ENCODE results near the gene TEX13D. TPM values are rescaled to one million over a fixed set of nuclear protein-coding genes. Genes with fewer than 3 reads are reported as not detected.

TEX13D gene
- total RNA-seq, 2 experiments from 2014 or later: 0.23 TPM; not detected in 1

DNA sequence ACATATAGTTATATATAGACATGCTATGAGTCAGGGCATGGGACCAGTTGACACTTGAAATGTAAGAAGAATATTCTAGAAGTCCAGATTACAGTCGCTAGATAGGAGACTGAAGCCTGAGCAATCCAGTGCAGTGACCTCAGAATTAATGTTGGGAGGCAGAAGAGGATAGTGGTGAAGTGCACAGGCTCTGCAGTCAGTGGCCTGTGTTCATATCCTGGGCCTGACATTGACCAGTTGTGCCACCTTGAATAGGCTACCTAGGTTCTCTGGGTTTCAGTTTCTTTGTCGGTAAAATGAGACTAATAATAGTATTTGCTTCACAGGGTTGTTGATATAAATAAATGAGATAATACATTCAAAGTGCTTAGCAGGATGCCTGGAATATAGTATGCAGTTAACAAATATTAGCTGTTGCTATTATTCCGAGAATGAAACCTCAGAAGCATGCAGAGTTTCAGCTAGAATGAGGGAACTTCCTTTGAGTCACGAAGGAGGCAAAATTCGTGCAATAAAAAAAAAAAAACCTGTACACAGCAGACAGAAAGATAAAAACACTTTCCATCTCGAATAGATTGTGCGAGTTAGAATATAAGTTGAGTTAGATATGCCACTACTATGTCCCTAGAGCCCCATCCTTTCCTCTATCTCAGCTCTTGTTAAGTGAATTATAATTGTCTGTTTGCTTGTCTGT is 9.9 kb downstream of the TEX13D start:
- intact Hi-C loops (cut with micrococcal nuclease): no loop called here
- Mint-ChIP-seq H3K27ac (peak overlapping the region; percentile 97), H3K9me3 (no peaks in the 10 kb centered on the region), H3K4me3 (peak overlapping the region; percentile 54), H3K36me3 (ENCODE audit: low read depth) (no peaks in the 10 kb centered on the region), H3K4me1 (ENCODE audit: low read depth) (peaks cover 71% of the 10 kb centered on the region), H3K27me3 (no peaks in the 10 kb centered on the region)
- DNase-seq: no peak
- CTCF ChIA-PET: interaction anchor here (0.6 to 1.3 kb wide), 2 partner anchors 47 to 119 kb away, joined by 3 to 4 read pairs; no protein-coding TSS in a partner anchor
- TF ChIP-seq, protein P1, sequence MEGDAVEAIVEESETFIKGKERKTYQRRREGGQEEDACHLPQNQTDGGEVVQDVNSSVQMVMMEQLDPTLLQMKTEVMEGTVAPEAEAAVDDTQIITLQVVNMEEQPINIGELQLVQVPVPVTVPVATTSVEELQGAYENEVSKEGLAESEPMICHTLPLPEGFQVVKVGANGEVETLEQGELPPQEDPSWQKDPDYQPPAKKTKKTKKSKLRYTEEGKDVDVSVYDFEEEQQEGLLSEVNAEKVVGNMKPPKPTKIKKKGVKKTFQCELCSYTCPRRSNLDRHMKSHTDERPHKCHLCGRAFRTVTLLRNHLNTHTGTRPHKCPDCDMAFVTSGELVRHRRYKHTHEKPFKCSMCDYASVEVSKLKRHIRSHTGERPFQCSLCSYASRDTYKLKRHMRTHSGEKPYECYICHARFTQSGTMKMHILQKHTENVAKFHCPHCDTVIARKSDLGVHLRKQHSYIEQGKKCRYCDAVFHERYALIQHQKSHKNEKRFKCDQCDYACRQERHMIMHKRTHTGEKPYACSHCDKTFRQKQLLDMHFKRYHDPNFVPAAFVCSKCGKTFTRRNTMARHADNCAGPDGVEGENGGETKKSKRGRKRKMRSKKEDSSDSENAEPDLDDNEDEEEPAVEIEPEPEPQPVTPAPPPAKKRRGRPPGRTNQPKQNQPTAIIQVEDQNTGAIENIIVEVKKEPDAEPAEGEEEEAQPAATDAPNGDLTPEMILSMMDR (IDR thresholded peaks at IDR 0.05): no peak
- peak; percentile 11 for ATAC-seq
- POLR2A ChIA-PET: interaction anchor here (0.6 to 1.6 kb wide), 8 partner anchors 9 to 124 kb away, joined by 3 to 5 read pairs (median 3); no protein-coding TSS in a partner anchor

DNA sequence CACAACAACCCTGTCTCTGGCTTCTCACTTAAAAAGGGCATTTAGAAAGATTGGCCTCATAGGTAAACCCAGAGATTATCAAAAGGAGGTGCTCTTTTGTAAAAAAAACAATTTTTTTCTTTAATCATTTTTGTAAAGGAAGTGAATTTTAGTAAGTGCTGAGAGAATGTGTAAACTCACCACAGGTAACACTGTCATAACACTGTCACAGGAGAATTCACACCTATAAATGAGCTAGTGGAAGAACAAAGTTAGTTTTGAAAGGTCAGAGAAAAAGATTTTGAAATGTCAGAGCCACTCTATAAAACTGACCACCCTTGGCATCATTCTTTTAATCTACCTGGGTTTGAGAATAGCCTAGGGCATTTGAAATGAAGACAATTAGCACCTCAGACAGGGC is 10.6 kb downstream of the TEX13D start:
- Mint-ChIP-seq H3K4me3 (peak overlapping the region; percentile 54), H3K4me1 (ENCODE audit: low read depth) (peaks cover 65% of the 10 kb centered on the region), H3K9me3 (no peaks in the 10 kb centered on the region), H3K27me3 (no peaks in the 10 kb centered on the region), H3K27ac (peak overlapping the region; percentile 97), H3K36me3 (ENCODE audit: low read depth) (peaks cover 2% of the 10 kb centered on the region)
- TF ChIP-seq, protein P1 (IDR thresholded peaks at IDR 0.05): no peak
- ATAC-seq: no peak
- DNase-seq: no peak
- intact Hi-C loops (cut with micrococcal nuclease): no loop called here
- ChIA-PET CTCF (interaction anchor here (1.3 kb wide), 1 partner anchor 48 kb away, joined by 3 read pairs; no protein-coding TSS in a partner anchor), POLR2A (interaction anchor here (0.6 to 1.6 kb wide), 5 partner anchors 9 to 127 kb away, joined by 3 to 5 read pairs (median 3); no protein-coding TSS in a partner anchor)

DNA sequence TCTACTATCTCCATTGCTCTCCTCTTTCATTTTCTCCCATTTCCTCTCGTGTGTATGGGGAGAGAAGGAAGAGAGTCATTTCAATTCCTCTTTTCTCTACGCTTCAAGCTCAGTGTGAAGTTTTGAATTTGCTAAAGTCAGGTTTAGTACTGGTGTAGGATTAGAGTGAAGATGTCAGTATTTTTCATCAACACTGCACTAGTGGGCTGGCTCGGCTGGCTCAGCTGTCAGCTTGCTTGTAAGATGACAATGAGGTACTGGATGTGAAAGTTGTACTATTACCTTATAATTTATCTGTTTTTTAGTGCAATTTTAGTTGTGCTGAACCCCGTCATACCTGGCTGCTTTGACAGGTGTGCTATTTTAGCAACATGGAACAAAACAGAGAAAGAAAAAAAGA is 11.8 kb downstream of the TEX13D start:
- CTCF ChIA-PET: no interaction called here
- H3K9me3 Mint-ChIP-seq: no peaks in the 10 kb centered on the region
- H3K4me1 Mint-ChIP-seq (ENCODE audit: low read depth): peaks cover 60% of the 10 kb centered on the region
- peaks cover 13% of the 10 kb centered on the region for H3K36me3 Mint-ChIP-seq (ENCODE audit: low read depth)
- DNase-seq (no peak), ATAC-seq (no peak)
- TF ChIP-seq, protein P1 (IDR thresholded peaks at IDR 0.05): no peak
- POLR2A ChIA-PET: interaction anchor here (0.9 kb wide), 2 partner anchors 132 to 382 kb away, joined by 3 read pairs; no protein-coding TSS in a partner anchor
- H3K27me3 Mint-ChIP-seq: no peaks in the 10 kb centered on the region
- H3K27ac Mint-ChIP-seq: peak overlapping the region; percentile 97
- peak overlapping the region; percentile 67 for H3K4me3 Mint-ChIP-seq
- intact Hi-C loops (cut with micrococcal nuclease): no loop called here

DNA sequence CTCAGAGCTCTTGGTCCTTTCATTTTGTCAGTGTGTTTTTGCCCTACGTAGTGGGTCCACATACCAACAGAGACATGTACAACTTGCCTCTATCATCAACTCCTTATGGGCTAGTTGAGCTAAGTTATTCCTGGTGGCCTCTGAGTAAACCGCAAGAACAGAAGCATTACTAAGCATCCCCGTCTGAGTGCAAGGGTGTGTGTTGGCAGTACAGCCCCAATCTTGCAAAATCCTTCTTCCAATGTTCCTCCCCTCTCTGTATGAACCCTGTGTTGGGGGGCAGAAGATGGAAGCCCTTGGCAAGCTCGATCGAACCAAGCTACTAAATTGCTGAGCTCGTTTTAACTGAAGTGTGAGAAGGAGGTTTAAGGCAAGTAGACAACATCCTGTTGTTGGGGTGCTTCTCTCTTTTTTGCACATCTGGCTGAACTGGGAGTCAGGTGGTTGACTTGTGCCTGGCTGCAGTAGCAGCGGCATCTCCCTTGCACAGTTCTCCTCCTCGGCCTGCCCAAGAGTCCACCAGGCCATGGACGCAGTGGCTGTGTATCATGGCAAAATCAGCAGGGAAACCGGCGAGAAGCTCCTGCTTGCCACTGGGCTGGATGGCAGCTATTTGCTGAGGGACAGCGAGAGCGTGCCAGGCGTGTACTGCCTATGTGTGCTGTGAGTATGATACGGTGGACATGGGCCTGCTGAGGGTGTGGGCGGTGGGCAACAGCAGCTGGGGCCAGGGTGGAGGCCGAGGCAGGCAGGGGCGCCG is 13.8 kb downstream of the TEX13D start, which contains the start of gene SH2D1A:
Gene SH2D1A, plus strand, starts transcription at position 447 of the 760 bp plus-strand sequence. Its CDS starts 80 bp downstream, at position 527.
- CTCF ChIA-PET: interaction anchor here (1.0 to 2.3 kb wide), 7 partner anchors 16 to 135 kb away, joined by 3 to 12 read pairs (median 4); no protein-coding TSS in a partner anchor
- Mint-ChIP-seq H3K36me3 (ENCODE audit: low read depth) (peaks cover 13% of the 10 kb centered on the region), H3K4me1 (ENCODE audit: low read depth) (peaks cover 46% of the 10 kb centered on the region), H3K27me3 (no peaks in the 10 kb centered on the region), H3K4me3 (peak within 1 kb of the TSS; percentile 93), H3K27ac (peak within 1 kb of the TSS; percentile 97), H3K9me3 (no peaks in the 10 kb centered on the region)
- DNase-seq: peak; percentile 41
- TF ChIP-seq, protein P1 (IDR thresholded peaks at IDR 0.05): no peak
- POLR2A ChIA-PET: interaction anchor here (0.7 to 4.4 kb wide), 14 partner anchors 8 to 129 kb away, joined by 3 to 48 read pairs (median 4); no protein-coding TSS in a partner anchor
- intact Hi-C loops (cut with micrococcal nuclease): loop anchor here (5.0 kb wide), 2 partner anchors 109 to 384 kb away; partner anchors contain the start of gene STAG2
- ATAC-seq: peak; percentile 28

All from activated CD8-positive, alpha-beta T cell treated with anti-CD3 and anti-CD28 coated beads for 36 hours (primary cell).